Midbrain (tissue), 1 donor: ENCODE results near the gene AGBL1.
"Not testable (repeated sequence)": the region's sequence is repeated elsewhere in the genome, so short reads cannot be mapped to it uniquely, and the experiment has no call there.

Experiments used
- DNase-seq: peaks from one replicate; lab custom pipeline; 2025; lab: John Stamatoyannopoulos, UW

The AGBL1 gene

GRCh38 chr15:86871964-86872363 lies 792.3 kb downstream of the AGBL1 start:
- DNase-seq = no peak

- no peak for DNase-seq
Observed at GRCh38 chr15:86872782-86873181, 793.1 kb downstream of the AGBL1 start.

GRCh38 chr15:86875067-86875466 lies 795.4 kb downstream of the AGBL1 start:
- DNase-seq = no peak

GRCh38 chr15:86876387-86876944 lies 796.8 kb downstream of the AGBL1 start:
- DNase-seq = no peak

- no peak for DNase-seq
Observed at GRCh38 chr15:86877171-86877631, 797.5 kb downstream of the AGBL1 start.

- not testable (repeated sequence) for DNase-seq
Observed at GRCh38 chr15:86878844-86879243, 799.2 kb downstream of the AGBL1 start.

- DNase-seq = no peak
Observed at GRCh38 chr15:86879250-86880229, 799.9 kb downstream of the AGBL1 start.

- DNase-seq = no peak
Observed at GRCh38 chr15:86885616-86886015, 805.9 kb downstream of the AGBL1 start.

- DNase-seq = no peak
Observed at GRCh38 chr15:86892774-86893449, 813.2 kb downstream of the AGBL1 start.

GRCh38 chr15:86894269-86894668 lies 814.6 kb downstream of the AGBL1 start:
- DNase-seq = no peak

- no peak for DNase-seq
Observed at GRCh38 chr15:86903642-86904421, 824.2 kb downstream of the AGBL1 start.

- DNase-seq = no peak
Observed at GRCh38 chr15:86905625-86906256, 826.1 kb downstream of the AGBL1 start.

- no peak for DNase-seq
Observed at GRCh38 chr15:86906376-86906775, 826.7 kb downstream of the AGBL1 start.

GRCh38 chr15:86911022-86911421 lies 831.4 kb downstream of the AGBL1 start:
- no peak for DNase-seq

- DNase-seq = no peak
Observed at GRCh38 chr15:86912661-86913060, 833.0 kb downstream of the AGBL1 start.

GRCh38 chr15:86915811-86916331 lies 836.2 kb downstream of the AGBL1 start:
- DNase-seq = peak; percentile 89

GRCh38 chr15:86916671-86917360 lies 837.1 kb downstream of the AGBL1 start:
- DNase-seq = peak; percentile 92

GRCh38 chr15:86917361-86917671 lies 837.6 kb downstream of the AGBL1 start:
- DNase-seq = no peak

- DNase-seq = no peak
Observed at GRCh38 chr15:86919581-86919980, 839.9 kb downstream of the AGBL1 start.

GRCh38 chr15:86929461-86929860 lies 849.8 kb downstream of the AGBL1 start:
- DNase-seq = no peak

GRCh38 chr15:86932456-86932855 lies 852.8 kb downstream of the AGBL1 start:
- no peak for DNase-seq
